ENCODE measurements around the gene PCSK7.

GRCh38 chr11:117199916-117200812 is 31.7 kb downstream of the PCSK7 start:
- TF ChIP-seq POLR2A (IDR thresholded peaks at IDR 0.05) (no peak), CTCF (IDR thresholded peaks at IDR 0.05) (no peak)
